Right forelimb (tissue), 1 donor: ENCODE measurements around the gene KIR2DL4.
"Not testable (repeated sequence)": the region's sequence is repeated elsewhere in the genome, so short reads cannot be mapped to it uniquely, and the experiment has no call there.

Source experiments
- DNase-seq: peaks from one replicate; pipeline ENCODE4 v3.0.0-alpha.2; 2018

Gene KIR2DL4

GRCh38 chr19:54805665-54806515 is 2.5 kb downstream of the KIR2DL4 start:
- no peak for DNase-seq

- no peak for DNase-seq
Measured at GRCh38 chr19:54806516-54806838, 3.1 kb downstream of the KIR2DL4 start.

GRCh38 chr19:54814571-54814970 is 11.2 kb downstream of the KIR2DL4 start:
- DNase-seq = not testable (repeated sequence)

- not testable (repeated sequence) for DNase-seq
Measured at GRCh38 chr19:54816251-54816650, 12.8 kb downstream of the KIR2DL4 start, which contains the start of gene KIR3DL1. KIR3DL1 (plus strand) TSS chr19:54816468.

- DNase-seq = no peak
Measured at GRCh38 chr19:54817670-54818536, 14.5 kb downstream of the KIR2DL4 start.

GRCh38 chr19:54824416-54824815 is 21.0 kb downstream of the KIR2DL4 start:
- not testable (repeated sequence) for DNase-seq

- not testable (repeated sequence) for DNase-seq
Measured at GRCh38 chr19:54825326-54825725, 21.9 kb downstream of the KIR2DL4 start.

- not testable (repeated sequence) for DNase-seq
Measured at GRCh38 chr19:54828064-54828463, 24.7 kb downstream of the KIR2DL4 start.

GRCh38 chr19:54832496-54832895 is 29.1 kb downstream of the KIR2DL4 start, which contains the start of gene KIR2DS4:
KIR2DS4 (plus strand) TSS chr19:54832676.
- not testable (repeated sequence) for DNase-seq

GRCh38 chr19:54835126-54835525 is 31.7 kb downstream of the KIR2DL4 start:
- not testable (repeated sequence) for DNase-seq

GRCh38 chr19:54837522-54837921 is 34.1 kb downstream of the KIR2DL4 start:
- DNase-seq = not testable (repeated sequence)

- DNase-seq = not testable (repeated sequence)
Measured at GRCh38 chr19:54843171-54843570, 39.8 kb downstream of the KIR2DL4 start.

GRCh38 chr19:54850061-54850640 is 46.7 kb downstream of the KIR2DL4 start, which contains the start of gene KIR3DL2:
KIR3DL2 (plus strand) TSS chr19:54850443; CDS start chr19:54850476, 33 bp downstream.
- DNase-seq = not testable (repeated sequence)

- DNase-seq = no peak
Measured at GRCh38 chr19:54850930-54851329, 47.5 kb downstream of the KIR2DL4 start.

GRCh38 chr19:54851353-54851752 is 47.9 kb downstream of the KIR2DL4 start:
- DNase-seq = no peak

GRCh38 chr19:54855241-54855640 is 51.8 kb downstream of the KIR2DL4 start:
- not testable (repeated sequence) for DNase-seq

GRCh38 chr19:54858476-54858875 is 55.1 kb downstream of the KIR2DL4 start:
- not testable (repeated sequence) for DNase-seq

- DNase-seq = not testable (repeated sequence)
Measured at GRCh38 chr19:54859421-54859820, 56.0 kb downstream of the KIR2DL4 start.

GRCh38 chr19:54863459-54863858 is 60.0 kb downstream of the KIR2DL4 start:
- DNase-seq = not testable (repeated sequence)
